Measurements from ENCODE around the gene SNX27.
"Not testable (repeated sequence)": the region's sequence is repeated elsewhere in the genome, so short reads cannot be mapped to it uniquely, and the experiment has no call there.

SNX27 gene

DNA sequence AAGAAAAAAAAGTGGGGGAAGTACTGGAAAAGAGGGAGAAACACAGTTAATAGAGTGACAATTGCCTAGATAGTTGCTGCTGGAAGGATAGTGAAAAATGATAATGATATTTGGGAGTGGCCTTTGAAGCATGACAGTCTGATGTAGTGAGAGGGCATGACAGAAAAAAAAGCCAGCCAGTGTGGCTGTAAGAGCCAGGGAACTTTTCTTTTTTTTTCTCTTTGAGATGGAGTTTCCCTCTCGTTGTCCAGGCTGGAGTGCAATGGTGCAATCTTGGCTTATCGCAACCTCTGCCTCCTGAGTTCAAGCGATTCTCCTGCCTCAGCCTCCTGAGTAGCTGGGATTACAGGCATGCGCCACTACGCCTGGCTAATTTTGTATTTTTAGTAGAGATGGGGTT, 9.3 kb upstream of the SNX27 start:
- in situ Hi-C loops (cut with MboI; ENCODE audit: low sequenced_read_pairs) = not testable (repeated sequence)

DNA sequence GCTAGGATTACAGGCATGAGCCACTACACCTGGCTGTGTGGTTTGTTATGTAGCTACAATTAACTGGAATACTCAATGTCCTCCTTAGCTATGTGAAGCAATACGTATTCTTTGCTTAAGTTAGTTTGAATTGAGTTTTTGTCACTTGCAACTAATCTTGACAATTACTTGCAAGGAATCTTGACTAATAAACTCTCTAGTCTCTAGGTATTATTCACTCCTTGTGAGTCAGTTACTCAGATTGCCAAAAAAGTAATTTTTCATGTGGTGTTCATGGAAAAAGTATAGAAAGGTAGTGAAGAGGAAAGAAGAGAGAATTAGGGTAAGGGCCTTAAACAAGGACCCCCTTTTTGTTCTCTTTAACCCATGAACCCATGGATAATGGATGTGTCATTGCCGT, 7.6 kb upstream of the SNX27 start:
- in situ Hi-C loops (cut with MboI; ENCODE audit: low sequenced_read_pairs) = no loop called here

DNA sequence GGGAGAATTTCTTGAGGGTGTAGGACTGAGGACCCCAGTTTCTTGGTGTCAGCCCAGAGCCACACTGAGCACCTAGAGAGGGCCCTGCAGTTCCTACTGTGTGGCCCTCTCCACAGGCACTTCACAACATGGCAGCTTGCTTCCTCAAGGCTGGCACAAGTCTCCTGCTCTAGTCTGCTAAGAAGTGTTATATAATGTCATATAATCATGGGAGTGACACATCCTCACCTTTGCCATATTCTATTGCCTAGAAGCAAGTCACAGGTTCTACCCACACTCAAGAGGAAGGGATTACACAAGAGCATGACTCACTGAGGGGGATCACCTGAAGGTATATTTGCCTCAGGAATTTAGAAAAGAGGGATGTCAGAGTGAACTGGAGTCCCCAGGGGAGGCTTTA, 5.5 kb upstream of the SNX27 start:
- in situ Hi-C loops (cut with MboI; ENCODE audit: low sequenced_read_pairs) = no loop called here

DNA sequence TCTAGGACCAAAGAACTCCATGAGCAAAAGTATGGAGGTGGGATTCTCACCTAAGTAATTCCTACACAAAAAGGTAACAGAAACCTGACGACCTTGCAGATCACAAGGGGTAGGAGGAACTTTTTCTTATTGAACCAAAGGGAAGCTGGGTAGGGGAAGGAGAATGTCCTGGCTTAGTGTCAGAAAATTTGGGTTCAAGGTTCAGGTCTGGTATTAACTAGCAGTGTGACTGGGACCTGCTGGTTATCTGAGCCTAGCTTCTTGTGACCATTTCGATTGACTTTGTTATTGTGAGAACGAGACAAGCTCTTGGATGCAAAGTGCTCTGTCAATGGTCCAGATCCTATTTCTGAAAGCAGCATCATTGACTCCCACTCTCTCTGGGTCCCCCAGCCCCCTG, 5.0 kb upstream of the SNX27 start:
- in situ Hi-C loops (cut with MboI; ENCODE audit: low sequenced_read_pairs) = no loop called here

DNA sequence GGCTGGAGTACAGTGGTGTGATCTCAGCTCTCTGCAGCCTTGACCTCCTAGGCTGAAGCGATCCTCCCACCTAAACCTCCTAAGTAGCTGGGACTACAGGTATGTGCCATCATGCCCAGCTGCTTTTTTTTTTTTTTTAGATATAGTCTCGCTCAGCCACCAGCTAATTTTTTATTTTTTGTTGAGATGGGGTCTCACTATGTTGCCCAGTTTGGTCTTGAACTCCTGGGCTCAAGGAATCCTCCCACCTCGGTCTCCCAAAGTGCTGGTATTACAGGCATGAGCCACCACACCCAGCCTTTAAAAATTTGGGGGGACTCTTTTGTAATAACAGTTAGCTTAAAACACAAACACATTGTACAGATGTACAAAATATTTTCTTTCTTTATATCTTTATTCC, 1.7 kb upstream of the SNX27 start:
- in situ Hi-C loops (cut with MboI; ENCODE audit: low sequenced_read_pairs) = no loop called here

DNA sequence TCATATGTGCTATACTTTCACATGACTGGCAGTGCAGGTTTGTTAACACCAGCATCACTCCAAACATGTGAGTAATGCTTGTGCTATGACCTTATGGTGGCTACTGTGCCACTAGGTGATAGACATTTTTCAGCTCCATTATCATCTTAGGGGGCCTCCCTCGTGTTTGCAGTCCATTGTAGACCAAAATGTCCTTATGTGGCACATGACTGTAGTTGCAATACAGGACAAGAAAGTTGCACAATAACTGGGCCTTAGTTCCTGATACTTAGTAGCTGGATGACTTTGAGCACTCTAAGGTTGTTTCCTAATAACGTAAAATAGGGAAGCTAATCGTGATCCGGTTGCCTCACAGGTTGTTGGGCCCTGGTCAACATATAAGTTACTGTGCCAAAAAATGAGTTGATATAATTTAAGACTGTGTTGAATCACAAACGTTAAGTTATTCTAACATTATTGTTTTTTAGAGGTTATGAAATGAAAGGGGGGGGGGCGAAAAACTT, 511 bp upstream of the SNX27 start:
- in situ Hi-C loops (cut with MboI; ENCODE audit: low sequenced_read_pairs) = no loop called here

DNA sequence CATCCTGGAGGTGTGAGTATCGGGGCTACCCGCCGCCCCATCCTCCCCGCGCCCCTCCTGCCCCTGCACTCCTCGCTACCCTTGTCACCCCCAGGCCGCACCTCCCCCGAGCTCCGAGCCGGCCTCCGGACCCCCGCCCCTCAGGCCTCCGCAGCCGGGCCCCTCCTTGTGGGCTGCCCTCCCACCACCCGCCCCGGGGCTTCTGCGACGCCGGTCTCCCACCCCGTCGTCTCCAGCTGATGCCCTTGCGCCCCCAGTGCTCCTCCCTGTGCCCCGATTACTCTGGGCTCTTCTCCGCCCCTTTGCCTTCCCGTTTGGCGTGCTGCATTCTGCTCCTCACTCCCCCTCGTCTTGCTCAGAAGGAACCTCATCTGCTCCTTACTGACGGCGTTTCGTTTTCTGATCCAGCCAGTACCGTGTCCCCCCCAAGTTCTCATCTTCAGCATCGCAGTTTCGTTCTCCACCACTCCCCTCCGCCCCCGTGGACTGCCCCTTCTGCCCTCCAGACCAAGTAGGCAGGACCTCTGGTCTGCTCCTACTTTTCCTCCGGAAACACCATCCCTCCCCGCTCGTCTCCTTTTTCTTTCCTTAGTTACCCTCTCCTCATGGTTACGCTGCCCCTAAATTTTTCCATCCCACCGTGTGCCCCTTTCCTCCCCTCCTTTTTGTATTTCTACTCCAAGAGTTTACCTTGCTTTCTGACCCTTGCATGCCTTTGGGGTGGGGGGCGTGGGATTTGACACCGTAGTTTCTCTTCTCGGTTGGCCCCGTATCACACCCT, 841 bp downstream of the SNX27 start:
- in situ Hi-C loops (cut with MboI; ENCODE audit: low sequenced_read_pairs) = no loop called here

DNA sequence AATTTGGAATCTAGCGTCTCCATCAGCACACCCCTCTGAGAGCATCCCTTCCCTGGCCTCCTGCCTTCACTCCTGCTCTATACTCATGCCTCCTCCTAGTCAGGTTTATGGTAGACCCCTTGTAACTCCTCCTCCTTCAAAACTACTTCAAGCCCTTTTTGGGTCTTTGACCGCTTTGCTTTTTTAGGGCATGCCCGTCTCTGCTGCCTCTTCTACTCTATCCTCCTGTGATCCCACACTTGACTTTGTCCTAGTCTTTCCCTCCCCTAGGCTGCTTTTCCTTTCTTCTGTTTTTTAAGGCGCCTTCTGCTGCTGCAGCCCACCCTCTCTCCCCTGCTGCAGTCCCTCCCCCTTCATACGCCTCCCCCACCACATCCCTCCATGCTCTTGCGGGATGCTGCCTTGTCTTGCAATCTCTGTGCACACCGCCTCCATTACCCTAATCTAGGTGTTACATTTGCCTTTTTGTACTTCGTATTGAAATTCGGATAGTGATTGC, 1.5 kb downstream of the SNX27 start:
- in situ Hi-C loops (cut with MboI; ENCODE audit: low sequenced_read_pairs) = no loop called here

DNA sequence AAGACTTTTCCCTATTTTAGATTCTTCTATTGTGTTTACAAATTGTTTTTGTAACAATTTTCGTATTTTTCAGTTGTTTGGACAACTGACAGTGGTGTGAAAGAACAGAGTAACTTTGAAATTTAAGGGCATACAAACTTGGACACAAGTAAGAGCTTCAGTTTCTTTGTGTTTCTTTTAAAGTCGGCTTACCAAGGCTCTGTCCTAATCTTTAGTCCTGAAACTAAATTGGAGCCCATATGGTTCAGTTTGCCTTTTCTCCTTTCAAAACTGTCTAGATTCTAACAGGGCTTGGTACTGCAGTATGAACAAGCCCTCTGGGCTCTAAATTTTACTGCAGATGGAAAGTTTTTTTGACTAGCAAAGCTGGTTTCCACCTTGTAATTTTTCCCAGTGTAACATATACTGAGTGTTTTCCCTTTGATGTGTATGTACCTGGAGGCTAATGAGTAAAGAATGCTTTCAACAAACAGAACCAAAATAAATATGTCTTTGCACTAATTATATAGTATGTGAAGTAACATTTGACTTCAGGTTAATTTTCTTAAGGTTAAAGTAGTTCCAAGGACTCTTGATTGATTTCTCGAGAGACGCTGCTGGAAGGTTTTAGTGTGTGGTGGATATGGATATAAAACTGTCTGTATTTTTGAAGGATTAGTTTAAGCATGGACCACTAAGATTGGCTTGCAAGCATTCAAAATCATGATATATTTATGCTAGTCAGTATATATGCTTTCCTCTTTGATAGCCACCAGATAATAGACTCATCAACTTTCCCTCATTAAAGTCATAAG, 4.1 kb downstream of the SNX27 start:
- in situ Hi-C loops (cut with MboI; ENCODE audit: low sequenced_read_pairs) = no loop called here

DNA sequence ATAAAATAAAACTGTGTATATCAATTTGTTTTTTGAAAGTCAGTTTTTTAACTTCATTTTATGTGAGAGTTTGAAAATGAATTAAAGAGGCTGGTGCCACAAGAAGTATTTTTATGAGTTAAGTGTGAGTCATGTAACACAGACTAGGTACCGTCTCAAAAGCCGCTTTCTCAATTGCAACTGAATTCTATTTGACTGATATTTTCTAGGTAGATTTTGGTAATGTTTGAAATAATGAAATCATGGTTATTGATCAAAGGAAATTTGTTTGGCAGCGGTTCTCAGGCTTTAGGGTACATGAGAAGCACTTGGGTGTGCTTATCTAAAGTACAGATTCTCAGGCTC, 4.6 kb downstream of the SNX27 start:
- in situ Hi-C loops (cut with MboI; ENCODE audit: low sequenced_read_pairs) = no loop called here

DNA sequence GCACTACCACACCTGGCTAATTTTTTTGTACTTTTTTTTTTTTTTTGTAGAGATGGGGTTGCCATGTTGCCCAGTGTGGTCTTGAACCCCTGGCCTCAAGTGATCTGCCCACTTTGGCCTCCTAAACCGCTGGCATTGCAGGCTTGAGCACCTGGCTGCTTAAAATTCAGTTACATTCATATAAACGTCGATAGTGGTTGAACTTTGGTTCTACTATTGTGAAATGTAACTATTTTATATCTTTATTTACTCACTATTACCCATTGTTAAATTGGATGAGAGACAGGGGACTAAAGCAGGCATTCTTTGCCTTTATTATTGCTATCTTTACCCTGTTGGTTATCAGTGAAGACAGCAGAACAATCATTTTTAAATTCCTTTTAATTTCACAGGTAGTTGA, 6.2 kb downstream of the SNX27 start:
- in situ Hi-C loops (cut with MboI; ENCODE audit: low sequenced_read_pairs) = no loop called here

DNA sequence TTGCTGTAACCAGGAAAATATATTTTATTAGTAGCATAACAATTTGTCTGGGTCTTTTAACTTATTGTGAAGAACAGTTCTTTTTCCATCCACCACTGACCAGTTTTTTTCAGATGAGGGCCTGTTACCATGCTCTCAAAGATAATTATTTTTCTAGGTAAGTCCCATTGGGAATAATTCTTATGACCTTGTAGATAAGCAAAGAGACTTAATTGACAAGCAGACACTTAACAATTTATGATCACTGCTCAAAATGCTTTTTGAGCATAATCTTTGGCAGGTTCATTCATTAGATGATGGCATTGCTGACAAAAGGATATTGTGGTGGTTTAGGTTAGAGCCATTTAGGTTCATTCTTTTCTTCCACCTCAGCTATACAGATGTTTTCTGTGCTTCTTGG, 6.6 kb downstream of the SNX27 start:
- in situ Hi-C loops (cut with MboI; ENCODE audit: low sequenced_read_pairs) = no loop called here

DNA sequence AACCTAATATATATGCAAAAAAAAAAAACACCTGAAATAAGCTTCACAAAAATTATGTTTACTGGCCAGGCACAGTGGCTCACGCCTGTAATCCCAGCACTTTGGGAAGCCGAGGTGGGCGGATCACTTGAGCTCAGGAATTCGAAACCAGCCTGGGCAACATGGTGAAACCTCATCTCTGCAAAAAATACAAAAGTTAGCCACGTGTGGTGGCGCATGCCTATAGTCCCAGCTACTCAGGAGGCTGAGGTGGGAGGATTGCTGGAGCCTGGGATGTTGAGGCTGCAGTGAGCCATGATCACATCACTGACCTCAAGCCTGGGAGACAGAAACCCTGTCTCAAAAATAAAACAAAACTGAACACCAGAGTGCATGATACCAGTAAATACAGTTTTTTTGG, 7.1 kb downstream of the SNX27 start:
- in situ Hi-C loops (cut with MboI; ENCODE audit: low sequenced_read_pairs) = not testable (repeated sequence)

DNA sequence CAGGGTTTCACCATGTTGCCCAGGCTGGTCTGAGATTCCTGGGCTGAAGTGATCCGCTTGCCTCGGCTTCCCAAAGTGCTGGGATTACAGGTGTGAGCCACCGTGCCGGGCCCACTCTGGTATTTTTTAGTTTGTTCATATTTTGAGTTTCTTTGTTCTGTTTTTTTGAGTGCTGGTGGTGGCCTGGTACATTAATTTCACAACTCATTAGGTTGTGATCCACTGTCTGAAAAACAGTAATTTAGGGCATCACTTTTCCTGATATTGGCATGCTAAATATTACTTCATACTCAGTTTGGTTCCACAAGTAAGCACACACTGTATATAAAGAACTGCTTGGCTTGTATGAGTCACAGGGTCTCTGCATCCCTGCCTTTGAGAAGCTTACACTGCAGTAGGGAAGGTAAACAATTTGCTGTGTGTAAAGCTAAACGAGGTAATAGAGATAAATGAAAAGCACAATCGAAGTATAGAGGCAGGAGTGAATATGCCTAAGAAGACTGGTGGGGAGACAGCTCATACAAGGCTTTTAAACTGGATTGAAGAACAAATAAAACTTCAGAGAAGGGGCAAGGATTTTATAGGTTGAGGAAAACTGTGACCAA, 7.7 kb downstream of the SNX27 start:
- in situ Hi-C loops (cut with MboI; ENCODE audit: low sequenced_read_pairs) = no loop called here

DNA sequence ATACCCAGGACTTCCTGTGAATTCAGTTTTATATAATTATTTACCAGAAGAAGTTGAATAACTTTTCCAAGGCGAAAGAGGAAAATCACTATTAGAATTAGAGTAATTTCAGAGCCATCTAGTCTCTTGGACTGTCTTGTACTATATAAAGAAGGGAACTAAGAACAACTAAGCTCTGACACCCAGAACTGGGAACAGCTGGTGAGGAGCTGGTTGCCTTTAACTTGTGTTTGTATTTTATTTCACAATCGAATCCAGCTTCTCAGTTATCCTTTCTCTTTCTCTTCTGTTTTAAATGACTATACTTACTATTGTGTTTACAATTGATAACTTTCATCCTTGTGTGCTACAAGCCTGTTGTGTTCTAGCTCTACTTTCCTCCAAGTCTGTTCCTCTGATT, 8.4 kb downstream of the SNX27 start:
- in situ Hi-C loops (cut with MboI; ENCODE audit: low sequenced_read_pairs) = no loop called here

DNA sequence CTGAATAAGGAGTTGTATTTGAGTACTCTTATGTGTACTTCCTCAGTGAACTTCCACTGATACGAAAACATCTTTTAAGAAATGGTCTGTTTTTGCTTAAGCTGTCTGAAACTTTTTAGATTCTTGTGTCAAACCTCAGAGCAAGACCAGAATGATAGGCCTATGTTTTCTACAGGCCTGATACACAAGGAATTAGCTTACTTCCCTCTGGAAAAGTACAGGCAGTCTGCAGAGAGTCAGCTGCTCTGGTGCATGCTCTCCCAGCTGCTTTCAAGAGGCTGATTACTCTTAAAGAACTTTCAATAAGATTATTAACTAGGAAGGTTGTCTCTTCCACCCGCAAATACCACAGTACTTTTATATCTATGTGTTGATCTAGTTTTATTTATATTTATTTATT, 9.5 kb downstream of the SNX27 start:
- in situ Hi-C loops (cut with MboI; ENCODE audit: low sequenced_read_pairs) = no loop called here

DNA sequence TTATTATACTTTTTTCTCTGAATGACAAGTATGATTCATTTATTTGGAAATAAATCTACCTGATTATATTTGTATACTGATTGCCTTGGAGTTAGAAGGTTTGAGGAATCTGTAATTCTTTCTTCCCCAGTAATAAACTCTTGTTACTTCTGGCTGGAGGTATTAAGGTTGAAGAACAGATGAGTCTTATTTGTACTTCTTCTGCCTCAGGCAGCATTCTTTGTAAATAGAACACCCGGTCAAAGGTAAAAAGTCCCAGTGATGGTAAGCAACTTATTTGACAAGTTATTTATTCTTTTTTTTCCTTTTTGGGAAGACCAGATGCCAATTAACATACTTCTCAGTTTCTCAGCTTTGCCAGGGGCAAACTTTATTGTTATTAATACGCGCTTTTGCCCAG, 12.9 kb downstream of the SNX27 start:
- in situ Hi-C loops (cut with MboI; ENCODE audit: low sequenced_read_pairs) = no loop called here

DNA sequence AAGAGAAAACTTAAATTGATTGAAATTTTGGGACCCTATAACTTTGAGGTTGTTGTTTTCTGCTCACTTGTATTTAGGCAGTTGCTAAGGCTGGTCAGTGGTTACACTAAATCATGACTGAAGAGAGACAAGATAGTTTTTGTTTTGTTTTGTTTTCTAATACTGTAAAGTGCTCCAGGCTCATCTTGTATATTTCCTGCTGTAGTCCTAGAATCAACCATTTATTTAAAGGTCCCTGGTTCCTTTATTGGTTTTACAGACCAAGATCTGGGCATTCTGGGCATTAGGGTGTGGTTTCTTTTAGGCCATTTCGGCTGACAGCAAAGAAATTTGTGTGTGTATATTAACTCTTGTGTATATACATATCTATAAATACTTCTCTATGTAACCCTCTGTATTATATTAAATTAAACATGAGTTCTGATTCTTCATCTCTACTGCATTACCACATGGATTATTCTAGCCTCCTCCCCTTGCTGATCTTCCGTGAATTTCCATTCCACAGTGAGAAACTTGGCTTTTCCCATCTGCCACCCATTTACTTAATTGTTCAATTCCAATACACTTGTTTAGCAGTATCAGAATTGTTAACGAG, 15.0 kb downstream of the SNX27 start:
- in situ Hi-C loops (cut with MboI; ENCODE audit: low sequenced_read_pairs) = no loop called here

DNA sequence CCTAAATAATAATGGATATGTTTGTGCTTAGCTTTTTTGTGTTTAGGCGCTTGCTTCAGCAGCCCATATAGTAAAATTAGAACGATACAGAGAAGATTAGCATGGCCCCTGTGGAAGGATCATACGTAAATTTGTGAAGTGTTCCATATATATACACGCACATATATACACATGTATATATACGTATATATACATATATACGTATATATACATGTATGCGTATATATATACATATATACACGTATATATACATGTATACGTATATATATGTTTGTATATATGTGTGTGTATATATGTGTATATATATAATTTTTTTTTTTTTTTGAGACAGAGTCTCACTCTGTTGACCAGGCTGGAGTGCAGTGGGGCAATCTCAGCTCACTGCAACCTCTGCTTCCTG, 17.4 kb downstream of the SNX27 start:
- in situ Hi-C loops (cut with MboI; ENCODE audit: low sequenced_read_pairs) = no loop called here

DNA sequence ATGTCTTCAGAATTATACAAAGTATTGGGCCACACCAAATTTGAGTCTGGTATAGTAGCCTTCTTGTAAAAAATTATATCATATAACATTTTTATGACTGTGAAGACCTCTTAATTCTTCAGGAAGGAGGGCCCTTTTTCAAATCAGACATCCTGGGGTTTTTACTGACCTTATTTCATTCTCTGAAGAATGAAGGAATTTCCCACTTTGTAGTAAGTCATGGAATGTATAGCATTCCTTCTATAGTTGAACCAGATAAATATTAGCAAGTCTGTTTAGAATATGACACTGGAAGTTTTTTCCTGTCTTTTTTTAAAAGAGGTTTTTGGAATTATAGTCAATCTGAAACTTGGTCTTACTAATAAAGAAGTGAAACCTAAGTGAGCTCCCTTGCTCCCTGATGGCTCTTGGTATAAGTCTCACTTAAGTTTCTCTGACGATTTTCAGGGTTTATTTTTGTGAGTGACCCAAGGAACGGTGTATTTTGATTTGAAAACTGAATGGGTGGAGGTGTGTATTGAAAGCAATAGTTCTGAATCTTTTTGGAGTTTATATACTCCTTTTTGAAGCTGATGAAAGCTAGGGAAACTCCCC, 23.7 kb downstream of the SNX27 start:
- in situ Hi-C loops (cut with MboI; ENCODE audit: low sequenced_read_pairs) = no loop called here

All from hTERT RPE-1 (cell line).